ENCODE results near the gene CPA2.

Gene CPA2

DNA sequence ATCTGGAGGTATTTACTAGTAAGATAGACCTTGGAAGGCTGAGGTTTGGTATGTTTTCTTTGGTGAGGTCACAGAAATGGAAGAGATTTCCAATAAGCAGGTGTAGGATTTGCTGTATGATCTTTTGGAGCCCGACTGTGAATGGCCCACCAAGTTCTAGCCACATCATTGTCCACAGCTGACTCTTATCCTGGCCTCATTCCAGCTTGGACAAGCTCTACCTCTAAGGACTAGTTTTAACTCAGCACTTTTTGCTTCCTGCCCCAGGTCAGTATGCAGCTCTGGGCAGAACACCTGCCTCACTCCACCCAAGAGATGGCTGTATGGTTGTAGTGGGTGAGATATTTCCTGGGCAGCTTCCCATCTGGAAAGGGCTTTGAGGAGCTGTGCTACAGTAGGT lies 20.2 kb downstream of the CPA2 start:
- DNase-seq: no peak

DNA sequence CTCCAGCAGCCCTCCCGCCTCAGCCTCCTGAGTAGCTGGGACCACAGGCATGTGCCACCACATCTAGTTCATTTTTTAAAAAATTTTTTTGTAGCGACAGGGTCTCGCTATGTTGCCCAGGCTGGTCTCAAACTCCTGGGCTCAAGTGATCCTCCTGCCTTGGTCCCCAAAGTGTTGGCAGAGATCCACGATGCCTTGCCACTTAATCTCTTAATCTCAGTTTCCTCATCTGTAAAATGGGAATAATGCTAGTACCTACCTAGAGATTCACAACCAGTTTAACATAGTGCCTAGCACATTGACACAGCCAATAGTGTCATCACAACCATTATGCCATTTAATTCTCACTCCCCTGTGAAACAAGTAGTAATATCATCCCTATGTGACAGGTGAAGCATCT lies 21.5 kb downstream of the CPA2 start:
- no peak for DNase-seq

DNA sequence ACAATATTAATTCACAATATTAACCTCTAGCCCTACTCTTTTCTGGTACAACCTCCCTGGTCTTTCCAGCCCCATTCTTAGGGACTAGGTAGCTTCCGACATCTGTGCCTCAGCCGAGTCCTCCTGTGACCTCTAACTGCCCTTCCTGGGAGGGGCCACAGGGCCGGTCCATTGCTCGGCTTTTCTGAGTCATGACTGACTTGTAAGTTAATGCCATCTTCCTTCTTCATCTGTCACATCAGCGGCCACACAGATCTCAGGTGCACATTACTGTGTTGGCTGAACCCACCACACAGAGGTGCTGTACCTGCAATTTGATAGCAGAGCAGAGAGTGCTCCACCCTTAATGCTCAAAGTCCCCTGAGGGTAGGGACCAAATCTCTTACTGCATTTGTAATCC lies 22.2 kb downstream of the CPA2 start:
- no peak for DNase-seq

DNA sequence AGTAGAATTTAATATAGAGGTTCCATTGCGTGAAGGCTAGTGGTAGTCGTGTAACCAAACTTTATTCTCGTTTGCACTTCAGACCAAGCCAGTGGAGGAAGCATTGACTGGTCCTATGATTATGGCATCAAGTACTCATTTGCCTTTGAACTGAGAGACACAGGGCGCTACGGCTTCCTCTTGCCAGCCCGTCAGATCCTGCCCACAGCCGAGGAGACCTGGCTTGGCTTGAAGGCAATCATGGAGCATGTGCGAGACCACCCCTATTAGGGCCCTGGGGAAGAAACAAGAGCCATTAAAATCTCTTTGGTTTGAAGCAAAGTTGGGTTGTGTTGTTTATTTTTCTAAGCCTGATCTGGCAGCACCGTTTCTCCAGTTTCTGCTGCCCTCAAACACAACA lies 22.8 kb downstream of the CPA2 start:
- DNase-seq: no peak

DNA sequence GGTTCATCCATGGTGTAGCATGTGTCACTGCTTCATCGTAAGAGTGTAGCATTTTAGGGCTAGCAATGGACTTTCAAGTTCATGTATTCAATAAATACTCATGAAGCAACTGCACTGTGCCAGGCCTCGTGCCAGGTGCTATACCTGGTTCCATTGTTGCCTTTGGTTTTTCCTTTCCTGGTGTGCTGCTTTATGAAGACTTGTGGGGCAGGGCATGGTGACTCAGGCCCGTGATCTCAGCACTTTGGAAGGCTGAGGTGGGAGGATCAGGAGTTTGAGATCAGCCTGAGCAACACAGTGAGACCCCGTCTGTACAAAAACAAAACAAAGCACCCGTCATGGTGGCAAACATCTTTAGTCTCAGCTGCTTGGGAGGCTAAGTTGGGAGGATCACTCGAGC lies 24.1 kb downstream of the CPA2 start:
- DNase-seq: no peak

DNA sequence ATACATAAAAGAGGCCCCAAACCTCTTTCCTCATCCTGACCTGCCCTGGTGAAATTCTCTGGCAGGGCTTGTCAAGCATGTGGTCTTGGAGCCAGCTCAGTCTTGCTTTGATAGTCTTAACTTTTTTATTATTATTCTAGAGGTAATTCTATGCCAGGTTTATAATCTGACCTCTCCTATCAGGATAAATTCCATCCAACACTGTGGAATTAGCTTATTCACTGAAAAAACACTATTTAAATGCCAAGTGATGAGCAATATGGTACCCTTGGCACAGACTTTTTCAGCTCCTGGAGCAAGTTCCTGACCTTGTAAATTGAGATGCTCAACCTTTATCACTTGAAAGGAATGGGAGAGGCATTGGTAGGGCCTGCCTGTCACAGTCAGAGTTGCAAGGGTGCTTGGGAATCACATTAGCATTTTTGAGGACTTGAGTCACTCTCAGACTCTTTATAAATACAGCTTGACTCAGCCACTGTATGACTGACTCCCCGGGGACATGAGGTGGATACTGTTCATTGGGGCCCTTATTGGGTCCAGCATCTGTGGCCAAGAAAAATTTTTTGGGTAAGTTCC lies 26.1 kb downstream of the CPA2 start, which contains the start of gene CPA4:
TSS of gene CPA4 (plus strand) at position 480 of the 576 bp plus-strand sequence. CDS start at position 500, 20 bp downstream.
- no peak for DNase-seq

DNA sequence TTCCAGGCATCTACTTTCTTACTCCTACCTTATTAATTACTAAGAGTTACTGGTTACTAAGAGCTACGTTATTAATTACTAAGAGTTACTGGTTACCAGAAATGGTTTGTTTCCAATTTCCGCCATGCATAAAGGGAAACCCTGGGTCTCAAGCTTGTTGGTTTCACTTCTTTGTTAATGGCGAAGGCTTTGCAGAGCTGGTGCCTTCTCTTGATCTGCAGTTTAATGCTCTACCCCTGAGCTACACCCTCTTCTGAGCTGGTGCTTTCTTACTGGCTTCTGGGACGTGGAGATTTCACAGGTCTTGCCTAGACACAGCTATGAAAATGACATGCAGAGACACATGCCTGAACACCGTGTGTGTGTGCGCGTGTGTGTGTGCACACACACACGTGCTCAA lies 26.9 kb downstream of the CPA2 start:
- DNase-seq: no peak

DNA sequence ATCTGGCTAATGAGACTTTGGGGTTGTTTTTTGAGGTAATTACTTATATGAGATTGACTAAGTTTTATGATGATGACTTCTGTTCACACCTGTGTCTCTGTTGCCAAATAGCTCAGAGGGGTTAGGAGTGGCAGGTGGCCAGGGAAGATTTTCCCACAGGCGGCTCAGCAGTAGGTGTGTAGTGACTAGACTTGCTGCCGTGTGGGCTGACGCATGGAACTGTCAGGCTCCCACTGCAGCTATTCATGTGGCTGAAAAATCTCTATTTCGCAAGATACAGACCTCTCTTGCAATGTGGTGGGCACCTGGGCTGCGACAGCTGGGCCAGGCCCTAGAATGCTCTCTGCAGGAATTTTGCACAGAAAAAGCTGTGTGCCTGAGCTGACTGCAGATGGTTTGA lies 27.7 kb downstream of the CPA2 start:
- no peak for DNase-seq

DNA sequence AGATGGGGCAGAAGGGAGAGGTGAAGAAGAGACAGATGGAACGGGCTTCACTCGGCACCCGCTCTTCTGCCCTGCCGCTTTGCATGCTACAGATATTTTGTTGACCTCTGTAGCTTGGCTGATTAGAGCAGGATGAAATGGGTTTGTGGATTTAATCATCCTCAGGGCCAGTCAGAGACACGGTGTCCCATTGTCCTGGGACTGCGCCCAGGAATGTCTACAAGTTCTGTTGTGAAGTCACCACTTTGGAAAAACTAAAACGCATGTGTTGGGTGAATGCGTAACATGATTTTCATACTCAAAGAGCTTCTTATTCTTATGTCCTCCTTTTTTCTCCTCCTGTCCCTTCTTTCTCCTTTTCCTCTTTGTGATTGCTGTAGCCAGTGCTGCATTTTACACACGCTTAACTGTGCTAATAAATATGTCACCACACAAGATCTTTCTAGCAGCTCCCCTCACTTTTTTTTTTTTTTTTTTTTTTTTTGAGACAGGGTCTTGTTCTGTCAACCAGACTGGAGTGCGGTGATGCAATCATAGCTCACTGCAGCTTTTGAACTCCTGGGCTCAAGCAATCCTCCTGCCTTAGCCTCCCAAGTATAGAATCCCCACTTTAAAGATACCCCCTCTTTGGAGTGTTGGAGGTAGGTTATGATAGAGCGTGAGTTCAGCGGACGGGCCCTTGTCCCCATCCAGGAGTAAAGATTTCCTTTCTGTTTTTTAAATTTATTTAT lies 29.7 kb downstream of the CPA2 start:
- DNase-seq: no peak

DNA sequence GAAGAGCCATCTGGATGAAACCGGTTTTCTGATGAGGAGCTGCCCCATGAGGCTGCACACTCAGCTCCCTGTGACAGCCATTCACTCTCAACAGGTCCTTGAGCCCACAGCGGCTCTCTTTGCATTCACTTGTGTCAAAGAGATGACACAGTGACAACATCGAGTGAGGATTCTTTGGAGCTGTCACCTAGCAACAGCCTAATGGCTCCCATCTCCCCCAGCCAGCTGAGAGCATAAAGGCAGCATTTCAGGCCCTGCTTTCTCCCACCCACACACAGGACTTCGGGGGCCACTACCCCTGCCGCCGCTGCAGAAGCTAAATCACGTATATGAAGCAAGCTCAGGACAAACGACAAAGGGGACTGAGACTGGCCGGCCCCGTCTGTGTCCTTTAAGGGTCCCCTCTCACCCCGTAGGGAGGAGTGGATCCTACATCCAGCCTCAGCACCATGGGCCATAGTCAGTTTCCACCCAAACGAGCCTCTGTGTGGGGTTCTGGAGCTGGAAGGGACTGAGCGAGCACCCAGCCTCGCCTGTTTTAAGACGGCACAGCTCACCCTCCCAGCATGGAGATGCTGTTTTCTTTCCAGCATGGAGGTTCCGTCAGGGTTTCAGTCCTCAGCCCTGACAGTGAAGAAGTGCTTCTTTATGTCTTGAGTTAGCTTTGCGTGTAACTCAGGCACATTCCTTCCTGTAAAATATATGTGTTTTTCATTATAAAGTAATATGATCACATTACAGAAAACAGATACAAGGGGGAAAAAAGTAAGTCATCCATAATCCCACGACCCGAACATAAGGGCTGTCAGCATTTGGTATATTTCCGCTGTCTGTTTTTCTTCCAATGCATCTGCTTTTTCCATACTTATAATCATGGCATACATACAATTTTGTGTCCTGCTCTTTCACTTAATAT lies 31.2 kb downstream of the CPA2 start:
- DNase-seq: no peak

DNA sequence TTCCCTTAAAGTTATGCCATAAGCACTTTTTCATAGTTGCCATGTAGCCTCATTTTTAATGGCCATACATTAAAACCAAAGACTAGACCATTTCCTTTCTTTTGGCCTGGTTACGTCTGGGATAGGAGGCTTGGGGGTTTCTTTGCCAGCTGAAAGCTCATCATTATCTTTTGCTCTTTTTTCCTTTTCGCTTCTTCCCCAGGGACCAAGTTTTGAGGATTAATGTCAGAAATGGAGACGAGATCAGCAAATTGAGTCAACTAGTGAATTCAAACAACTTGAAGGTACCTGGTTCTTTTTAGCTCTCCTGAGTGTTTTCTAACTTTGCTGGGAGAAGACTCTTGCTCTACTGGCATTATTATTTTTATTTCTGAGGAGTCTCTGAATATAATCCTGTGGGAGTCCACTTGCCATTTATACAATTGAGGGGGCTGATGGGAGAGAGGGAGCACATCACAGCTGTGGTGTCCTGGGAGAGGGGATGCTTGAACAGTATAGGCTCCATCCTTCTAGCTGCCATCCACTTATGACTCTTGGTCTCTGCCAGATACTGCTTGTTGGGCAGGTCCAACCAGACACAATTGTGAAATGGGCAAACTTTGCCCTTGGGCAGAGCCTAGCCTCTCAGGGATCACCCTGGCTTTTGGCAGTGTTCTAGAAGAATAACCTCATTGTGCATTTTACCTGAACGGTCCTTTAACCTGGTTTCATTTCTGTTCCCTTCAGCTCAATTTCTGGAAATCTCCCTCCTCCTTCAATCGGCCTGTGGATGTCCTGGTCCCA lies 32.1 kb downstream of the CPA2 start:
- DNase-seq: no peak

DNA sequence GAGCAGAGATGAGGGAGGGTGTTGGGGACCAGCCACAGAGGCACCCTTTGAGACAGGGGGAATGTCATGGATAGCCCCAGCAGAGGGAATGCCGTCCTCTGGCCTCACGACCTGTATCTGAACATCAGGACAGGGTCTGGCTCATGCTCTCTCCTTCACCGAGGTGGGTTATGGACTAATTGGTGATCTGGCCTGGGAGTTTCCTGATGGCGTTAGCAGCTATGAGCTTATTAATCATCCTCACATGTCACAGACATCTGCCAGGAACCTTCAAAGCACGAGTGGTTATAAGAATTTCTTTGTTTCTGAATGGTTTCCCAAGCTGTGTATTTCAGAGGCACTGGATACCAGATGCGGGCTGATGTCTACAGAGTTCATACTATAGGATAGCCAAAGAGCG lies 33.2 kb downstream of the CPA2 start:
- DNase-seq: no peak

DNA sequence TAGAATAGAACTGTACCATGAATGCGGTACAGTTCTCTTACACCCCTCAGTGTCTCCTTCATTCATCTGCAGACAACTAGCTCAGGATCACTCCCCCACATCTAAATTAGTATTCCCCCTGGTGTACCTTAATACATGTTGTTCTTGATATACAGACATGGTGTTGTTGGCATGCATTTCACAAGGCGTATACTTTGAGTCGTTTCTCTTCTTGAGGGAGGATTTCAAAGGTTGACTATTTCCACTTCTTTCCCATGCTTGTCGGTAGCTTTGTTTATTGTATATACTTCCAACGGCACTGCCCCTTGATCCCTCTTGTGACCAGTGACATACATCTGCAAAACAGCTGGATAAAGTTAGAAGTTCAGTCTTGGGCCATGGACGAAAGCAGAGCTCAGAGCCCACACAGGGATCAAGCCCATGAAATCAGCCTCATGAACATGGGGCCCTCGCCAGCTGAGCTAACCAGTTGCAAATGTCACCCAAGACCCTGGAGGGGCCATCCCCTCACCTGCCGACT lies 34.9 kb downstream of the CPA2 start:
- DNase-seq: no peak

DNA sequence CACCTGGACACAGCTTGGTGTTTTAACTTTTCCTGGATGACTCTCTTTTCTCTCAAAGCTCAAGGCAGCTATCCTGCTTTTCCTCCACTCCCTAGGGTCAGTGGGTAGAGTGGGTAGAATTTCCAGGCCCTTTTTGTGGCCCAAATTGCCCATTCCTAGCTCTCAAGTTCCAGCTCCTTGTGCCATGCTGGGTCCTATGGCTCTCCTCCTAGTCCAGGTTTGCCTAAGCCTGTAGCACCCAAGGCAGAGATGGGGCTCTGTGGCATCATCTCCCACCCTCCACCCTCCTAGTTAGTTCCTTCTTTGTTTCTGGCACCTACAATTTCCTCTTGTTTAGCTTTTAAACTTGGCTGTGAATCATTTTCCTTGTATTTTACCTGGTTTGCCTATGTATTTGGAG lies 36.0 kb downstream of the CPA2 start:
- DNase-seq: no peak

DNA sequence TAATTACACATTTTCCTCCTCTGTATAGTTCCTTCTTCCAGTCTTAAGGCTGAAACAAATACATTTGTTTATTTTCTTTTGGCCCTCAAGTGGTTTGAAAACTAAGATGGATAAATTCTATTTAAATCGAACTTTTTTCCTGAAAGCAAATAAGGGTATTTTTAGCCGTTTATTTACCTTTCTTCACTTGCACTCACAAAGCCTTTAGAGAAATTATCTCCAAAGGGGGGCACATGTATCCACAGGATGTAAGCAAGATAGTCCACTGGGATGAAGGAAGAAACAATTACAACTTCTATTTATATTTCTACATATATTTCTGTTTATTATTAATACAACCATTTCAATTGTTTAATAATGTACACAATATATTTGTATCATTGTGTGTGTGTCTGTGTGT lies 36.5 kb downstream of the CPA2 start:
- DNase-seq: no peak

DNA sequence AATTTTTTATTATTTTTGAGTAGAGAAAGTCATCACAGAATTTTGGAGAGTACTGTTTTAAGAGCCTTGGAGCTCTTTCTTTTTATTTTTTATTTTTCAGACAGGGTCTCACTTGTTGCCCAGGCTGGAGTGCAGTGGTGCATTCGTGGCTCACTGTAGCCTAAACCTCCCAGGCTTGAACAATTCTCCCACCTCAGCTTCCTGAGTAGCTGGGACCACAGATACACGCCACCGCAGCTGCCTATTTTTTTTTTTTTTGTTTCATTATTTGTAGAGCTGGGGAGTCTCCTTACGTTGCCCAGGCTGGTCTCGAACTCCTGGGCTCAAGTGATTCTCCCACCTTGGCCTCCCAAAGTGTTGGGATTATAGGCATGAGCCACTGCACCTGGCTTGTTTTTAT lies 36.9 kb downstream of the CPA2 start:
- DNase-seq: no peak

DNA sequence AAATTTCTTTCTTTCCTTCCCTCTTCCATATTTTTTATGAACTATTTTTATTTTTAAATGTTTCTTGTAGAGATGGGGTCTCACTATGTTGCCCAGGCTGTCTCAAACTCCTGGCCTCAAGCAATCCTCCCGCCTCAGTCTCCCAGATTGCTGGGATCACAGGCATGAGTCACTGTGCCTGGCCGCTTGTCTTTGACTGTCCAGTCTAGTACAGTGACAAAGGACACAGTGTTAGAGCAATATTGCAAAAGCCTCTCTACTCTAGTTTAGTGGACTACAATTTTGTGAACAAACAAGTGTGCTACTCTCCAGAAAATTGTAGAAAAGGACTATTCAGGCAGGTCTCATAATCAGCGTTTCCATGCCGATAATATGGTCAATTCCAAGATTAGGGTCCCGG lies 37.3 kb downstream of the CPA2 start:
- DNase-seq: no peak

DNA sequence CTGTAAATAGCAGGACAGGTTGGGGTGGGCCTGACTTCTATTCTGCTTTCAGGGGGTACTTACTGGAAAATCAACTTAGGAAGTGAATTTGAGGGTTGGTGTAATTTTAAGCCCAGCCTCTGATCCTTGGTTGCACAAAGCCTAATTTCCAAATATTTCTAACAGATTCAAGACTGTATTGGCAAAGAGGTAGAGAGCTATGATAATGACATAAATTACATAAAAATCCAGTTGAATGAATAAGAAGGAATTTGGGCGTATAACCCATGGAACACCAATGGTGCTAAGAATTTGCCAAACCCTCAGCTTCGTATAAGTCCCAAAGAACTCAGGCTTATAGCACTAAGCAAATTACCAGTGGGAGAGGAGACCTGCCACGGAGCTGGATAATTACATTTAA lies 38.2 kb downstream of the CPA2 start:
- DNase-seq: no peak

DNA sequence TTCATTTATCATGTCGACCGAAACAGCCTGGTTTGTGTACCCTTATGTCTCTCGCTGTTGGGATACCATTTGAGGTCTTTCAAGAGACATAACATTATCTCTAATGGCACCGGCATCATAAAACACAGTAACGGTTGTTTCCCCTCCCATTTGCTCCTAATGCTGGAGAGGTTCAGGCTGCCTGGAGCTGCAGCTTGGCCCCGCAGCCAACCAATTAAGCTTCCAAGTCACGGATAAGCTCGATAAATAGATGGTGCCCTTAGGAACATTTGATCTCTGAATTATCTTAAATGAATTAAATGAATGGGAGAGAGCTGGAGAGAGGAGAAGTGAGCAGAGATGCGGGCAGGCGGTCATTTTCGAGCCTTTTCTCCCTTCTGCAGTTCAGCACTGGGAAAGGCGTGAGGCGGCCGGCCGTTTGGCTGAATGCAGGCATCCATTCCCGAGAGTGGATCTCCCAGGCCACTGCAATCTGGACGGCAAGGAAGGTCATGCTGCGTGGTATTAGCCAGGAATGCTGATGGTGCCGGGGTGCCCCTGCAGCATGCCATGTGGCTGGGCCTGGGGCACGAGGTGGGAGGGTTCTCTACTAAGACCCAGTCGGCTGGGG lies 38.9 kb downstream of the CPA2 start:
- no peak for DNase-seq

DNA sequence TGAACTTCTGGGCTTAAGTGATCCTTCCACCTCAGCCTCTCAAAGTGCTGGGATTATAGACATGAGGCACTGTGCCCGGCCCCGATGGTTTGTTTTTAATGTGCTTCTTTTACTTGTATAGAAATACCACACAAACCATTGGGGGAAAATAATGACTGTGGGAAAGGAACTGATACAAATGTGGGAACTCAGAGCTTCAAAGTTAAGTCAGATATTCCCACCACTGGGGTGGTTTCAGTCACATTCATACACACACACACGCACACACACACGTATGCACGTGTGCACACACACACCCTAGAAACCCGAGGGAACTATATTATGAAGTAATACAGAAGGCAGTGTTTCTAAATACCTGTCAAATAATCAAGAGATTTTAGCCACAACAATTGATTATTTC lies 43.3 kb downstream of the CPA2 start:
- no peak for DNase-seq

DNA sequence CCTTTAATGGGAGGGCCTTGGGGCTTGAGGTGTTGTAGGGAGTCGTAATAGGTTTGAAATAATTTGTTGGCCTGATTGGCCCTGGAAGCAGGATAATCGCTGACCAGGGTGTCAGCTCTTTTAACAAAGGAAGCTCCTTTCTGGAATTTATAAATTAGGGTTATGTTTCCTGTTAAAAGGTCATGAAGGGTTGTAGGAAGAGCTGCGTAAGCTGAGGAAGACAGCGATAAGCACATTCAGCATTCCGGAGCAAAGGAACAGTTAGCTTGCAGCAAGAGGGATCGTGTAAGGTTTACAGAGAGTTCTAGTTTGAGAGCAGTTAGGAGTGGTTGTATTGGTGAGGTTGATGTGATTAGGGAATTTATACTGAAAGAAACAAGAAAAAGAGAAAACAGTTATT lies 47.6 kb downstream of the CPA2 start:
- no peak for DNase-seq

DNA sequence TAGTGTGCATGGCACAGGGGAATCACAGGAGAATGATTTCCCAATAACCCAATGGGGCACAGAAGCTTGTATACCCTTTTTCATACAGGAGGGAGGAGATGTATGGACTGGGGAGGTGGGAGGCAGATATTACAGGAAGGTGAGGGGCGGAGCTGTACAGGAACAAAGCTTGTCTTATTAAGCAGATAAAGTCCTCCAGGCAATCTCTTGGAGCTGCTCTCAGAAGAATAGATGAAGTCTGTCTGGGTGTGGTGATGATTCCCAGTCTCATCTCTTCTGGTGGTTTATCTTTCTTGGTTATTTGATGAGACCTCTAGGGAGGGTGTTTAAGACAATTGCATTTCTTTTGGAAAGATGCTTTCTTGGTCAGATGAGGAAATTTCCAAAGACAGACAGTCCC lies 52.9 kb downstream of the CPA2 start:
- no peak for DNase-seq
